GM12878 (cell line): ENCODE results near the gene ELMO2. TPM values are rescaled to one million over a fixed set of nuclear protein-coding genes. Genes with fewer than 3 reads are reported as not detected.

Experiments used
- ATAC-seq: fragments of 200-7000 bp; cut with Tn5 transposase; 3 replicates; pipeline ENCODE4 v1.9.1; 2020; ENCODE audit warnings: mild to moderate bottlenecking, moderate library complexity
- BruUV-seq: library from RNA; stranded (reverse); fragments of 400-500 nt; replicated peaks from 2 replicates; lab custom pipeline; 2021; lab: Mats Ljungman, UMichigan
- CTCF ChIA-PET: fragments of 300-600 bp; sonication (Branson Sonifier 250); formaldehyde crosslinking; extraction: SDS; loops from one replicate; lab custom pipeline; 2021; ENCODE audit warnings: inconsistent platforms; lab: Yijun Ruan, JAX
- POLR2A ChIA-PET: fragments of 350-600 bp; formaldehyde crosslinking; extraction: SDS; loops from one replicate; lab custom pipeline; 2021; ENCODE audit warnings: inconsistent platforms; lab: Charles Lee
- RAD21 ChIA-PET: fragments of 300-600 bp; sonication (Branson Sonifier 250); formaldehyde crosslinking; loops from one replicate; lab custom pipeline; 2023; ENCODE audit warnings: antibody characterized with exemption; ENCODE audit not compliant: unreplicated experiment; lab: Charles Lee
- SMC1A ChIA-PET: fragments of 300-600 bp; sonication (Branson Sonifier 250); formaldehyde crosslinking; loops from one replicate; lab custom pipeline; 2023; ENCODE audit not compliant: unreplicated experiment, uncharacterized antibody; lab: Charles Lee
- DNase-seq: peaks from one replicate; pipeline ENCODE4 v3.0.0-alpha.2; 2011; ENCODE audit warnings: low read depth, low spot score
- FAIRE-seq: peaks from 3 replicates; lab custom pipeline; 2011; peaks lifted over from hg19 to GRCh38; lab: Jason Lieb, UNC
- H2AFZ ChIP-seq: 2 replicates; pipeline ENCODE4 v1.6.0; 2011; ENCODE audit warnings: low read depth, low read length, control low read depth; ENCODE audit not compliant: control insufficient read depth
- H3K27ac ChIP-seq: 2 replicates; pipeline ENCODE4 v1.5.1; 2011; ENCODE audit warnings: control low read depth; ENCODE audit not compliant: control insufficient read depth, insufficient read depth
- H3K27me3 ChIP-seq, 2 experiments: replicated peaks in 1 of 2; 2 replicates each; pipeline versions ENCODE4 v1.6.0 to v1.6.1; 2011; ENCODE audit warnings: low read length in 1 of 2; ENCODE audit not compliant: control insufficient read depth in 2 of 2, insufficient read depth in 2 of 2
- H3K36me3 ChIP-seq, 2 experiments: 2 replicates each; pipeline ENCODE4 v1.5.1; 2011; ENCODE audit warnings: low read length in 1 of 2; ENCODE audit not compliant: control insufficient read depth in 2 of 2, insufficient read depth in 2 of 2
- H3K4me1 ChIP-seq: 2 replicates; pipeline ENCODE4 v1.6.1; 2011; ENCODE audit warnings: mild to moderate bottlenecking, low read length, moderate library complexity, mixed read lengths; ENCODE audit not compliant: control insufficient read depth, insufficient read depth
- H3K4me2 ChIP-seq: 2 replicates; pipeline ENCODE4 v1.6.0; 2011; ENCODE audit warnings: control low read depth; ENCODE audit not compliant: control insufficient read depth, insufficient read depth
- H3K4me3 ChIP-seq: fragments of 200-600 bp; sonication (generic); 2 replicates; pipeline ENCODE4 v1.5.1; 2016
- H3K79me2 ChIP-seq: 2 replicates; pipeline ENCODE4 v1.6.0; 2011; ENCODE audit warnings: low read length; ENCODE audit not compliant: control insufficient read depth, insufficient read depth
- H3K9ac ChIP-seq: 2 replicates; pipeline ENCODE4 v1.8.0; 2011; ENCODE audit warnings: low read length, control low read depth, mixed read lengths; ENCODE audit not compliant: control insufficient read depth, insufficient read depth
- H3K9me3 ChIP-seq: replicated peaks from 3 replicates; pipeline ENCODE4 v1.5.1; 2011; ENCODE audit warnings: mild to moderate bottlenecking, low read length; ENCODE audit not compliant: control insufficient read depth, insufficient read depth
- H4K20me1 ChIP-seq: 2 replicates; pipeline ENCODE4 v1.6.0; 2011; ENCODE audit not compliant: control insufficient read depth, insufficient read depth
- ATF7 ChIP-seq: fragments of 450-650 bp; IDR thresholded peaks from 2 replicates; pipeline ENCODE4 v1.6.1; 2016; ENCODE audit warnings: low read depth, mild to moderate bottlenecking
- BCL11A ChIP-seq: IDR thresholded peaks from 2 replicates; pipeline ENCODE4 v1.6.1; 2011; ENCODE audit warnings: low read depth, low read length
- CUX1 ChIP-seq: IDR thresholded peaks from 2 replicates; pipeline ENCODE4 v1.6.1; 2012; ENCODE audit warnings: improper control_type of control experiment, low read depth, low read length; ENCODE audit not compliant: insufficient replicate concordance
- MAX ChIP-seq: IDR thresholded peaks from 2 replicates; pipeline ENCODE4 v1.6.1; 2012; ENCODE audit warnings: low read depth, low read length, improper control_type of control experiment
- NR2C1 ChIP-seq: fragments of 450-650 bp; IDR thresholded peaks from 2 replicates; pipeline ENCODE4 v1.6.1; 2017; ENCODE audit warnings: antibody characterized with exemption, mild to moderate bottlenecking, moderate library complexity
- PAX8 ChIP-seq: fragments of 450-650 bp; IDR thresholded peaks from 2 replicates; pipeline ENCODE4 v1.6.1; 2017; ENCODE audit warnings: mild to moderate bottlenecking, moderate library complexity
- SPI1 ChIP-seq: IDR thresholded peaks from 2 replicates; pipeline ENCODE4 v1.6.1; 2011; ENCODE audit warnings: low read depth, mild to moderate bottlenecking, low read length, moderate library complexity, borderline replicate concordance; ENCODE audit not compliant: insufficient read depth
- TCF12 ChIP-seq: IDR thresholded peaks from 2 replicates; pipeline ENCODE4 v1.6.1; 2011; ENCODE audit warnings: low read depth, mild to moderate bottlenecking, low read length
- ZNF384 ChIP-seq: IDR thresholded peaks from 2 replicates; pipeline ENCODE4 v1.6.1; 2012; ENCODE audit warnings: low read depth, mild to moderate bottlenecking, low read length, improper control_type of control experiment, borderline replicate concordance
- WGBS: methylation state at CpG from one replicate; pipeline ENCODE4 v1.1.6; 2016; ENCODE audit warnings: low lambda C conversion rate; ENCODE audit not compliant: insufficient replicate concordance, insufficient coverage; ENCODE audit errors: missing lambda C conversion rate; 5-methylcytosine and 5-hydroxymethylcytosine counted together
- in situ Hi-C: fragments of 300-500 bp; cut with MboI; formaldehyde crosslinking; loops from 9 replicates; pipeline ENCODE4 v1.14.3; 2018; ENCODE audit warnings: mixed read lengths
- intact Hi-C: fragments of 100-400 bp; cut with micrococcal nuclease; formaldehyde crosslinking; loops from one replicate; pipeline ENCODE4 v1.14.2; 2022; ENCODE audit not compliant: unreplicated experiment
- polyA plus RNA-seq, 11 experiments: library from polyadenylated mRNA; depleted of rRNA in 4 of 11; unstranded in 6 of 11; stranded (reverse) in 5 of 11; fragments of >200 nt; fragmentation: Nextera tagmentation in 4 of 11; fragmentation: Illumina TruSeq in 1 of 11; extraction: Ambion mirVana in 4 of 11; extraction: Trizol in 1 of 11; gene quantifications; 1 replicate in 1 of 11; 2 replicates in 10 of 11; pipeline versions ENCODE4 v1.2.1 to v1.2.3, GENCODE V29; 2011 to 2016; ENCODE audit warnings: inconsistent platforms in 2 of 11, missing spikeins in 2 of 11, low read depth in 1 of 11
- total RNA-seq, 4 experiments: library from RNA; depleted of rRNA in 3 of 4; stranded (reverse); fragments of >200 nt in 3 of 4; fragmentation: Illumina TruSeq in 1 of 4; extraction: Trizol in 1 of 4; gene quantifications; 2 replicates each; pipeline versions ENCODE4 v1.2.1 to v1.2.3, GENCODE V29; 2013 to 2021

The ELMO2 gene
- total and polyA plus RNA-seq, 10 of the 15 experiments (the other 5 are each of a cell fraction or from before 2014, with no cell fraction given) = 14.2 to 40.2 (median 37.6) TPM

DNA sequence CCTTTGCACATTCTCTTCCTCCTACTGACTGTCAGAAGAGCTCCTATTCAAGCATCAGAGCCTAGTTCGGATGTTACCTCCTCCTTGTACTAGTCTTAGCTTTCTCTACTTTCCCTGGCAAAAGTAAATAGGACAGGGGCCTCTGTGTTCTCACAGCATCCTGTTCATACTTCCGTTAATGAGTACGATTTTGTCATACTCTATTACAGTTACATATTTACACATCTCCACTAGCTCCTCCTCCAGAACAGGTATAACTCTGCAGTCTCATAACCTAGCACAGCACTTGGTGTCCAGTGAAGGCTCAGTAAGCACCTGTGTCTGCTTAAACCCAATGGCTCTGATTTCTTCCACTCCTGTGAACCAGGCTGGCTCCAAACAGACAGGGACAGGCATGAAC, 7.0 kb downstream of the ELMO2 start:
- TF ChIP-seq ATF7 (no peak), ZNF384 (no peak), PAX8 (no peak), BCL11A (no peak), MAX (no peak), TCF12 (no peak), NR2C1 (no peak), SPI1 (no peak), CUX1 (no peak)
- TF ChIP-seq, all 136 proteins: peak for 0
- ChIA-PET POLR2A (interaction anchor here (0.6 kb wide), 1 partner anchor 30 kb away, joined by 4 read pairs; no protein-coding TSS in a partner anchor), SMC1A (interaction anchor here (0.8 to 0.9 kb wide), 3 partner anchors 39 to 105 kb away, joined by 3 read pairs; no protein-coding TSS in a partner anchor), CTCF (interaction anchor here (0.8 to 2.1 kb wide), 5 partner anchors 8 to 281 kb away, joined by 3 to 6 read pairs (median 3); no protein-coding TSS in a partner anchor), RAD21 (interaction anchor here (0.9 kb wide), 1 partner anchor 36 kb away, joined by 3 read pairs; no protein-coding TSS in a partner anchor)
- intact Hi-C loops = no loop called here
- Histone ChIP-seq H3K9ac (no peak overlapping the region), H3K9me3 (no peaks in the 10 kb centered on the region), H3K4me3 (no peak overlapping the region), H4K20me1 (no peaks in the 10 kb centered on the region), H2AFZ (no peak overlapping the region), H3K4me1 (peaks cover 47% of the 10 kb centered on the region), H3K79me2 (peaks cover 51% of the 10 kb centered on the region), H3K36me3 (peaks cover 2 to 3% of the 10 kb centered on the region in 2 experiments; a peak in 3 of 4 replicates), H3K27me3 (no peaks in the 10 kb centered on the region), H3K27ac (no peak overlapping the region), H3K4me2 (peak overlapping the region; percentile 28; the same call in 1 of the 2 replicates)
- DNase-seq (no peak), ATAC-seq (peak; percentile 32; the same call in 2 of the 3 replicates), FAIRE-seq (no peak)
- in situ Hi-C loops = no loop called here
- 98% methylated on average over 3 of the region's 3 CpGs for WGBS
- no TSS peak for BruUV-seq
